Measurements from ENCODE around the gene NACC2.

GRCh38 chr9:136117291-136117915 lies 22.3 kb upstream of the NACC2 start:
- no peak for TF ChIP-seq POLR2AphosphoS5 (IDR thresholded peaks at IDR 0.05; ENCODE audit: low read depth, low read length)
- no peak for TF ChIP-seq JUN (IDR thresholded peaks at IDR 0.05; ENCODE audit: low read depth, low read length)
- no peak for TF ChIP-seq CTCF (IDR thresholded peaks at IDR 0.05; ENCODE audit: control extremely low read depth in 1 of 3, insufficient read depth in 1 of 3, low read depth in 1 of 3, low read length in 3 of 3)
- TF ChIP-seq TAF1 (IDR thresholded peaks at IDR 0.05; ENCODE audit: low read depth, low read length) = no peak
- no peak for TF ChIP-seq SP1 (IDR thresholded peaks at IDR 0.05; ENCODE audit: low read depth, low read length)
